Activated CD4-positive, alpha-beta memory T cell treated with anti-CD3 and anti-CD28 coated beads for 36 hours (primary cell): ENCODE measurements around the gene JCHAIN. TPM values are rescaled to one million over a fixed set of nuclear protein-coding genes. Genes with fewer than 3 reads are reported as not detected.

ENCODE experiments used
- CTCF ChIA-PET: fragments of 350-600 bp; sonication (Branson Sonifier 250); formaldehyde crosslinking; loops from one replicate; lab custom pipeline; 2021; ENCODE audit warnings: antibody characterized with exemption, inconsistent platforms; lab: Charles Lee
- POLR2A ChIA-PET: fragments of 350-600 bp; sonication (Branson Sonifier 250); formaldehyde crosslinking; loops from one replicate; lab custom pipeline; 2021; ENCODE audit warnings: antibody characterized with exemption; lab: Charles Lee
- DNase-seq: peaks from one replicate; pipeline ENCODE4 v3.0.0-alpha.2; 2020
- H3K27ac Mint-ChIP-seq: one replicate; pipeline ENCODE4 v1.8.0; 2021; ENCODE audit warnings: mixed read lengths
- H3K27me3 Mint-ChIP-seq: one replicate; pipeline ENCODE4 v1.8.0; 2021; ENCODE audit warnings: mixed read lengths
- H3K36me3 Mint-ChIP-seq: one replicate; pipeline ENCODE4 v1.8.0; 2021; ENCODE audit warnings: mixed read lengths
- H3K4me1 Mint-ChIP-seq: one replicate; pipeline ENCODE4 v1.8.0; 2021; ENCODE audit warnings: low read depth, mixed read lengths
- H3K4me3 Mint-ChIP-seq: one replicate; pipeline ENCODE4 v1.8.0; 2021; ENCODE audit warnings: mild to moderate bottlenecking, mixed read lengths
- H3K9me3 Mint-ChIP-seq: one replicate; pipeline ENCODE4 v1.8.0; 2021; ENCODE audit warnings: mixed read lengths
- intact Hi-C: fragments of 100-400 bp; cut with micrococcal nuclease; formaldehyde crosslinking; loops from one replicate; pipeline ENCODE4 v1.15.1; 2023
- total RNA-seq, 2 experiments: library from RNA; stranded (reverse); gene quantifications; one replicate each; pipeline ENCODE4 v1.2.3, GENCODE V29; 2021

The JCHAIN gene
- total RNA-seq, 2 experiments from 2014 or later: not detected

- intact Hi-C loops: no loop called here
- CTCF ChIA-PET: interaction anchor here (0.5 kb wide), 1 partner anchor 14 kb away, joined by 3 read pairs; no protein-coding TSS in a partner anchor
Observed at GRCh38 chr4:70632028-70632427, 34.3 kb downstream of the JCHAIN start.

GRCh38 chr4:70630162-70630561 is 36.1 kb downstream of the JCHAIN start:
- Mint-ChIP-seq H3K27ac (no peak overlapping the region), H3K27me3 (peaks cover 9% of the 10 kb centered on the region), H3K36me3 (no peaks in the 10 kb centered on the region), H3K4me3 (no peak overlapping the region), H3K9me3 (no peaks in the 10 kb centered on the region), H3K4me1 (peaks cover 6% of the 10 kb centered on the region)
- intact Hi-C loops: no loop called here
- ChIA-PET POLR2A (no interaction called here), CTCF (no interaction called here)
- DNase-seq: no peak

More at GRCh38 chr4:70632028-70632427, 34.3 kb downstream of the JCHAIN start:
- POLR2A ChIA-PET: no interaction called here
- no peak overlapping the region for H3K27ac Mint-ChIP-seq
- H3K4me3 Mint-ChIP-seq: no peak overlapping the region
- peaks cover 9% of the 10 kb centered on the region for H3K27me3 Mint-ChIP-seq
- no peaks in the 10 kb centered on the region for H3K36me3 Mint-ChIP-seq
- peaks cover 6% of the 10 kb centered on the region for H3K4me1 Mint-ChIP-seq
- DNase-seq: no peak
- H3K9me3 Mint-ChIP-seq: no peaks in the 10 kb centered on the region

- peaks cover 9% of the 10 kb centered on the region for H3K27me3 Mint-ChIP-seq
- DNase-seq: no peak
- POLR2A ChIA-PET: no interaction called here
- CTCF ChIA-PET: no interaction called here
- no peaks in the 10 kb centered on the region for H3K36me3 Mint-ChIP-seq
- no peak overlapping the region for H3K27ac Mint-ChIP-seq
- no peaks in the 10 kb centered on the region for H3K9me3 Mint-ChIP-seq
- intact Hi-C loops: no loop called here
- H3K4me3 Mint-ChIP-seq: no peak overlapping the region
- H3K4me1 Mint-ChIP-seq: peaks cover 6% of the 10 kb centered on the region
Observed at GRCh38 chr4:70629469-70630090, 36.7 kb downstream of the JCHAIN start.

- POLR2A ChIA-PET: no interaction called here
- Mint-ChIP-seq H3K4me3 (no peak within 1 kb of the TSS), H3K27ac (no peak within 1 kb of the TSS), H3K27me3 (peaks cover 2% of the 10 kb centered on the region), H3K9me3 (no peaks in the 10 kb centered on the region), H3K36me3 (no peaks in the 10 kb centered on the region), H3K4me1 (peaks cover 8% of the 10 kb centered on the region)
- intact Hi-C loops: no loop called here
- CTCF ChIA-PET: interaction anchor here (1.0 kb wide), 1 partner anchor 382 kb away, joined by 3 read pairs; no protein-coding TSS in a partner anchor
- DNase-seq: no peak
Observed at GRCh38 chr4:70628444-70628843, 37.9 kb downstream of the JCHAIN start, which contains the start of gene ENAM. Gene ENAM (plus strand): TSS chr4:70628744. CDS start chr4:70629501, 757 bp downstream.

GRCh38 chr4:70627620-70628019 is 38.7 kb downstream of the JCHAIN start:
- CTCF ChIA-PET: no interaction called here
- DNase-seq: no peak

GRCh38 chr4:70624226-70624793 is 42.0 kb downstream of the JCHAIN start:
- Mint-ChIP-seq H3K27me3 (no peaks in the 10 kb centered on the region), H3K4me3 (no peak overlapping the region), H3K4me1 (peaks cover 6% of the 10 kb centered on the region), H3K9me3 (peaks cover 1% of the 10 kb centered on the region), H3K36me3 (no peaks in the 10 kb centered on the region), H3K27ac (no peak overlapping the region)
- intact Hi-C loops: no loop called here
- ChIA-PET CTCF (interaction anchor here (1.0 kb wide), 1 partner anchor 28 kb away, joined by 3 read pairs; no protein-coding TSS in a partner anchor), POLR2A (no interaction called here)
- DNase-seq: no peak

More at GRCh38 chr4:70627620-70628019, 38.7 kb downstream of the JCHAIN start:
- no peak overlapping the region for H3K27ac Mint-ChIP-seq
- no peaks in the 10 kb centered on the region for H3K36me3 Mint-ChIP-seq
- H3K9me3 Mint-ChIP-seq: no peaks in the 10 kb centered on the region
- no peaks in the 10 kb centered on the region for H3K27me3 Mint-ChIP-seq
- H3K4me1 Mint-ChIP-seq: peaks cover 8% of the 10 kb centered on the region
- H3K4me3 Mint-ChIP-seq: no peak overlapping the region
- POLR2A ChIA-PET: no interaction called here
- intact Hi-C loops: no loop called here

GRCh38 chr4:70623323-70623722 is 43.0 kb downstream of the JCHAIN start:
- Mint-ChIP-seq H3K27me3 (no peaks in the 10 kb centered on the region), H3K36me3 (no peaks in the 10 kb centered on the region), H3K27ac (no peak overlapping the region), H3K4me3 (no peak overlapping the region), H3K9me3 (peaks cover 5% of the 10 kb centered on the region), H3K4me1 (peaks cover 2% of the 10 kb centered on the region)
- POLR2A ChIA-PET: no interaction called here
- CTCF ChIA-PET: interaction anchor here (1.0 kb wide), 1 partner anchor 29 kb away, joined by 3 read pairs; no protein-coding TSS in a partner anchor
- intact Hi-C loops: no loop called here
- no peak for DNase-seq

- ChIA-PET CTCF (no interaction called here), POLR2A (no interaction called here)
- H3K4me3 Mint-ChIP-seq: no peak overlapping the region
- no peaks in the 10 kb centered on the region for H3K36me3 Mint-ChIP-seq
- no peaks in the 10 kb centered on the region for H3K27me3 Mint-ChIP-seq
- peaks cover 5% of the 10 kb centered on the region for H3K9me3 Mint-ChIP-seq
- H3K27ac Mint-ChIP-seq: no peak overlapping the region
- H3K4me1 Mint-ChIP-seq: peaks cover 2% of the 10 kb centered on the region
- intact Hi-C loops: loop anchor here (2.0 to 5.0 kb wide), 2 partner anchors 69 to 223 kb away; partner anchors contain the start of gene UTP3
- DNase-seq: no peak
Observed at GRCh38 chr4:70619778-70620177, 46.5 kb downstream of the JCHAIN start.

- CTCF ChIA-PET: no interaction called here
- H3K9me3 Mint-ChIP-seq: peaks cover 5% of the 10 kb centered on the region
- POLR2A ChIA-PET: no interaction called here
- no peak for DNase-seq
- intact Hi-C loops: loop anchor here (2.0 to 5.0 kb wide), 2 partner anchors 70 to 223 kb away; partner anchors contain the start of gene UTP3
- H3K4me1 Mint-ChIP-seq: peaks cover 2% of the 10 kb centered on the region
- H3K27ac Mint-ChIP-seq: no peak overlapping the region
- peaks cover under 1% of the 10 kb centered on the region for H3K27me3 Mint-ChIP-seq
- H3K36me3 Mint-ChIP-seq: no peaks in the 10 kb centered on the region
- no peak overlapping the region for H3K4me3 Mint-ChIP-seq
Observed at GRCh38 chr4:70619288-70619687, 47.0 kb downstream of the JCHAIN start.

GRCh38 chr4:70614184-70614555 is 52.1 kb downstream of the JCHAIN start:
- no peak overlapping the region for H3K4me3 Mint-ChIP-seq
- H3K36me3 Mint-ChIP-seq: no peaks in the 10 kb centered on the region
- no peak overlapping the region for H3K27ac Mint-ChIP-seq
- H3K27me3 Mint-ChIP-seq: peaks cover 27% of the 10 kb centered on the region
- peaks cover 2% of the 10 kb centered on the region for H3K9me3 Mint-ChIP-seq
- CTCF ChIA-PET: no interaction called here
- intact Hi-C loops: no loop called here
- no peak for DNase-seq
- H3K4me1 Mint-ChIP-seq: peaks cover 10% of the 10 kb centered on the region
- POLR2A ChIA-PET: no interaction called here

GRCh38 chr4:70613306-70614183 is 52.8 kb downstream of the JCHAIN start:
- Mint-ChIP-seq H3K4me1 (peaks cover 10% of the 10 kb centered on the region), H3K27ac (no peak overlapping the region), H3K36me3 (no peaks in the 10 kb centered on the region), H3K4me3 (no peak overlapping the region), H3K9me3 (no peaks in the 10 kb centered on the region), H3K27me3 (peaks cover 28% of the 10 kb centered on the region)
- POLR2A ChIA-PET: no interaction called here
- intact Hi-C loops: no loop called here
- DNase-seq: no peak
- CTCF ChIA-PET: interaction anchor here (0.7 kb wide), 1 partner anchor 38 kb away, joined by 3 read pairs; no protein-coding TSS in a partner anchor

GRCh38 chr4:70608324-70608723 is 58.0 kb downstream of the JCHAIN start:
- DNase-seq: no peak
- Mint-ChIP-seq H3K36me3 (no peaks in the 10 kb centered on the region), H3K9me3 (no peaks in the 10 kb centered on the region), H3K27ac (no peak overlapping the region), H3K27me3 (peaks cover 26% of the 10 kb centered on the region), H3K4me1 (peaks cover 3% of the 10 kb centered on the region), H3K4me3 (no peak overlapping the region)
- intact Hi-C loops: loop anchor here (10.0 kb wide), 1 partner anchor 576 kb away; no protein-coding TSS in a partner anchor
- ChIA-PET POLR2A (no interaction called here), CTCF (no interaction called here)
